ENCODE results near the gene WNT7B. TPM values are rescaled to one million over a fixed set of nuclear protein-coding genes. Genes with fewer than 3 reads are reported as not detected.

Gene WNT7B
- polyA plus RNA-seq, 1 of the 3 experiments (the other 2 are of a cell fraction) = 0.13 TPM

DNA sequence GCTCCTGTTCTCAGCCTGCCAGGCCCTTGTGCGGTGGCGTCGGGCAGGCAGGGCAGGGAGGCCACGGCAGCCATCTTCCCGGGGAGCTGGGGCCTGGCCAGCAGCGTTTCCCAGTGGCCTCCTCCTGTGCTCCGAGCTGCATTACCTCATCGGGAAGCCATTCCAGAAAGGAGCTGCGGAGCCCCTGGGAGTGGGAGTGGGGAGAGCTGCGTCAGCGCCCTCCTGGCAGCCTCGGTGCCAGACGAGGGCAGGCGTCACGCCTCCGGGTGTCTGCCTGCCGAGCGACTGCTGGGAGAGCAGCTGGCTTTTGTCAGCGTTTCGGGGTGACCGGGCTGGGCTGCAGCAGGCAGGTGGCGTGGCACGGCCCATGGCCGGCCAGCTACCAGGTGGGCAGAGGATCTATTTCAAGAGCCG is 30.9 kb upstream of the WNT7B start (continued):
- TF ChIP-seq MAX (IDR thresholded peaks at IDR 0.05; ENCODE audit: low read depth) = peak; percentile 92
- TF ChIP-seq RXRA (IDR thresholded peaks at IDR 0.05; ENCODE audit: borderline replicate concordance, low read depth) = peak; percentile 80; the same call in 1 of the 2 replicates
- no peak for TF ChIP-seq CTCF (IDR thresholded peaks at IDR 0.05)
- peak; percentile 53; the same call in 1 of the 2 replicates for TF ChIP-seq FOSL2 (IDR thresholded peaks at IDR 0.05; ENCODE audit: borderline replicate concordance, low read depth)
- TF ChIP-seq EZH2phosphoT487 (IDR thresholded peaks at IDR 0.05; ENCODE audit: borderline replicate concordance, low read depth) = no peak
- no peak for TF ChIP-seq MXI1 (IDR thresholded peaks at IDR 0.05; ENCODE audit: low read depth, low read length)
- TF ChIP-seq FOXJ3 (CRISPR knock-in tag; IDR thresholded peaks at IDR 0.05) = peak; percentile 68; the same call in 1 of the 2 replicates
- peak; percentile 51; the same call in 1 of the 2 replicates for TF ChIP-seq RCOR1 (IDR thresholded peaks at IDR 0.05; ENCODE audit: low read length)
- no peak for TF ChIP-seq RAD21 (IDR thresholded peaks at IDR 0.05; ENCODE audit: low read length)

DNA sequence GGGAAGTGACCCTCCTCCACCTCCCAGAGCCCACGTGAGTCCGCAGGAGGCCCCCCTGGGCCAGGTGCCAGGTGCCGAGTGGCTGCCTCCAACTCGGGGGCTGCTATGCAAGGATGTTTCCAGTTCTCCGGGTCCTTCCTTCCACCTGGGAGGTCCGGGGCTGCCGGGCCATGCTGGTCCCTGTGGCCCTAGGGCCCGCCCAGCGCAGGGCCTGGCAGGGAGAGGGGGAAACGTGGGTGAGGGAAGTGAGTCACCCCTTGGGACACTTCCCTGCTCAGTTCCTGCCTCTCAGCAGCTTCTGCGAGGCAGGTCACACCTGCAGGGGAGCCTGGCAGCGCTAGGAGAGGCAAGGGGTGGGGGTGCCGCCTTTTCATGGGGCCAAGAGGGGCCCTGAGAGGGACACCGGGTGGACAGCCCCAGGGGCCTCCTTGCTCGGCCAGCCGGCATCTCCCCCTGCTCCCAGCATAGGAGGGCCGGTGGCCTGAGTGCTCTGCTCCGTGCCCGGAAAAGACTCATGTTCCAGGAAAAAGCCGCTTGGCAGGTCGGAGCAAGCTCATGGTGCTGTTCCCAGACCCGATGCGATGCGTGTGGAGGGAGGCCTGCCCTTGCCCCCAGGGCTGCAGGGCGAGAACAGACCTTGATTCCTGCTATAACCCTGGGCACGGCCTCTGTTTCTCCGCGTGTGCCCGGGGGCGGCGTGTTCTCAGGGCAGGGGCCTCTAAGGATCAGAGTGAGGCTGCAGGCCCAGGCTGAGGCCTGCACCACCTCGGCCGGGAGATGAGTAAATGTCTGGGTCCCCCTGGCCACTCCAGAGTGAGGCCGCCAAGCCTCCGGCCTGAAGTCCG is 30.3 kb upstream of the WNT7B start:
- H3F3A ChIP-seq (replicated peaks; ENCODE audit: insufficient read depth) = peaks cover 23% of the 10 kb centered on the region
- peak overlapping the region; percentile 82 for H3K4me2 ChIP-seq
- H3K79me2 ChIP-seq (ENCODE audit: insufficient read depth) = peaks cover 35% of the 10 kb centered on the region
- peak overlapping the region; percentile 94 for H3K9ac ChIP-seq
- H2AFZ ChIP-seq (ENCODE audit: low read depth) = no peak overlapping the region
- DNase-seq = peak; percentile 48
- H3K4me3 ChIP-seq (ENCODE audit: low read depth in 2 of 2, low read length in 1 of 2) = peak overlapping the region; percentile 13 to 54; a peak in 3 of 4 replicates
- H3K9me3 ChIP-seq = no peaks in the 10 kb centered on the region
- no peaks in the 10 kb centered on the region for H4K20me1 ChIP-seq (ENCODE audit: insufficient read depth)
- H3K36me3 ChIP-seq (replicated peaks in 1 of 2; ENCODE audit: control insufficient read depth in 1 of 2, insufficient read depth in 2 of 2, low read length in 1 of 2) = no peaks in the 10 kb centered on the region
- no peaks in the 10 kb centered on the region for H3K9me2 ChIP-seq
- peak overlapping the region; percentile 99 to 100 for H3K27ac ChIP-seq (ENCODE audit: low read depth in 2 of 2, low read length in 1 of 2)
- TF ChIP-seq EP300 (IDR thresholded peaks at IDR 0.05; ENCODE audit: borderline replicate concordance in 1 of 2, low read depth in 1 of 2, low read length in 1 of 2) = peak in 1 of 2 experiments; percentile 52; a peak in 1 of 4 replicates
- peak; percentile 63 for TF ChIP-seq TCF12 (IDR thresholded peaks at IDR 0.05)
- TF ChIP-seq FOSL2 (IDR thresholded peaks at IDR 0.05; ENCODE audit: borderline replicate concordance, low read depth) = peak; percentile 69; the same call in 1 of the 2 replicates
- no peak for TF ChIP-seq MEF2A (IDR thresholded peaks at IDR 0.05; ENCODE audit: borderline replicate concordance, low read depth)
- no peak for TF ChIP-seq ZBTB33 (IDR thresholded peaks at IDR 0.05; ENCODE audit: borderline replicate concordance, low read depth)
- peak; percentile 85 for TF ChIP-seq MAX (IDR thresholded peaks at IDR 0.05; ENCODE audit: low read depth)
- no peak for TF ChIP-seq TAF1 (IDR thresholded peaks at IDR 0.05; ENCODE audit: borderline replicate concordance, low read depth, low read length)
- no peak for TF ChIP-seq CHD2 (IDR thresholded peaks at IDR 0.05; ENCODE audit: low read length, partially characterized antibody)
- TF ChIP-seq SIN3A (IDR thresholded peaks at IDR 0.05; ENCODE audit: borderline replicate concordance, low read depth, low read length) = no peak; the same call in 1 of the 2 replicates
- no peak for TF ChIP-seq TEAD4 (IDR thresholded peaks at IDR 0.05; ENCODE audit: borderline replicate concordance, insufficient read depth)
- peak; percentile 56 for TF ChIP-seq NFIC (IDR thresholded peaks at IDR 0.05; ENCODE audit: borderline replicate concordance)
- TF ChIP-seq, protein P1, sequence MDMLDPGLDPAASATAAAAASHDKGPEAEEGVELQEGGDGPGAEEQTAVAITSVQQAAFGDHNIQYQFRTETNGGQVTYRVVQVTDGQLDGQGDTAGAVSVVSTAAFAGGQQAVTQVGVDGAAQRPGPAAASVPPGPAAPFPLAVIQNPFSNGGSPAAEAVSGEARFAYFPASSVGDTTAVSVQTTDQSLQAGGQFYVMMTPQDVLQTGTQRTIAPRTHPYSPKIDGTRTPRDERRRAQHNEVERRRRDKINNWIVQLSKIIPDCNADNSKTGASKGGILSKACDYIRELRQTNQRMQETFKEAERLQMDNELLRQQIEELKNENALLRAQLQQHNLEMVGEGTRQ (IDR thresholded peaks at IDR 0.05; ENCODE audit: borderline replicate concordance, low read depth, low read length) = no peak
- no peak for TF ChIP-seq EZH2phosphoT487 (IDR thresholded peaks at IDR 0.05; ENCODE audit: borderline replicate concordance, low read depth)
- TF ChIP-seq POLR2AphosphoS5 (IDR thresholded peaks at IDR 0.05; ENCODE audit: low read depth, low read length) = peak; percentile 43; the same call in 1 of the 2 replicates
- peak; percentile 55; the same call in 1 of the 2 replicates for TF ChIP-seq JUND (IDR thresholded peaks at IDR 0.05)
- no peak for TF ChIP-seq MXI1 (IDR thresholded peaks at IDR 0.05; ENCODE audit: low read depth, low read length)
- 0 out of 2 replicates have a peak, but pooled peaks have one; percentile 35 for TF ChIP-seq RXRA (IDR thresholded peaks at IDR 0.05; ENCODE audit: borderline replicate concordance, low read depth)
- peaks cover 46 to 59% of the 10 kb centered on the region in 2 experiments; a peak in 3 of 4 replicates for H3K4me1 ChIP-seq (ENCODE audit: control insufficient read depth in 1 of 2, insufficient read depth in 2 of 2, low read depth in 1 of 2, low read length in 1 of 2)
- H3K27me3 ChIP-seq (ENCODE audit: insufficient read depth) = no peaks in the 10 kb centered on the region
- WGBS (ENCODE audit: low lambda C conversion rate) = 24% methylated on average over 24 of the region's 36 CpGs
- CTCF ChIA-PET = interaction anchor here (0.5 to 5.0 kb wide), 57 partner anchors 8 to 535 kb away, joined by 3 to 108 read pairs (median 7); no protein-coding TSS in a partner anchor
- POLR2A ChIA-PET = interaction anchor here (0.6 to 3.6 kb wide), 30 partner anchors 9 to 289 kb away, joined by 3 to 38 read pairs (median 6); partner anchors contain the start of gene GTSE1
